Right atrium auricular region (tissue), 2 donors: Measurements from ENCODE around the gene FAHD1. TPM values are rescaled to one million over a fixed set of nuclear protein-coding genes. Genes with fewer than 3 reads are reported as not detected.

ENCODE experiments used
- DNase-seq: peaks from one replicate; pipeline ENCODE4 v3.0.0-alpha.2; 2019; ENCODE audit warnings: low spot score
- H3K27ac ChIP-seq, 2 donors: fragments of 200-600 bp; sonication (generic); 1 replicate in 1 of 2; 2 replicates in 1 of 2; pipeline ENCODE4 v1.5.1; 2016 to 2019
- H3K27me3 ChIP-seq, 2 donors: fragments of 200-600 bp; sonication (generic); one replicate each; pipeline versions ENCODE4 v1.5.1 to v1.6.0; 2017 to 2019
- H3K36me3 ChIP-seq: fragments of 200-600 bp; sonication (generic); one replicate; pipeline ENCODE4 v1.5.1; 2016
- H3K4me1 ChIP-seq, 2 donors: fragments of 200-600 bp; sonication (generic); one replicate each; pipeline versions ENCODE4 v1.5.1 to v1.6.0; 2017 to 2019
- H3K4me3 ChIP-seq, 2 donors: fragments of 200-600 bp; sonication (generic); 1 replicate in 1 of 2; 2 replicates in 1 of 2; pipeline ENCODE4 v1.5.1; 2017 to 2019; ENCODE audit warnings: mild to moderate bottlenecking in 1 of 2, moderate library complexity in 1 of 2
- H3K9me3 ChIP-seq, 2 donors: fragments of 200-600 bp; sonication (generic); one replicate each; pipeline ENCODE4 v1.5.1; 2019
- CTCF ChIP-seq, 2 donors: fragments of 200-600 bp; sonication (generic); IDR thresholded peaks; one replicate each; pipeline ENCODE4 v1.5.1; 2019; ENCODE audit warnings: antibody characterized with exemption in 2 of 2
- total RNA-seq, 2 donors: library from RNA; depleted of rRNA; stranded (reverse); fragments of >200 nt; gene quantifications; one replicate each; pipeline ENCODE4 v1.1.0, GENCODE V29; 2016

The FAHD1 gene
- total RNA-seq, 2 donors from 2014 or later = 35.8 to 59.3 TPM

GRCh38 chr16:1791256-1791942 lies 35.6 kb upstream of the FAHD1 start:
- DNase-seq = no peak
- no peak overlapping the region for H3K4me3 ChIP-seq
- H3K9me3 ChIP-seq = no peaks in the 10 kb centered on the region
- H3K4me1 ChIP-seq = no peaks in the 10 kb centered on the region
- peaks cover 23% of the 10 kb centered on the region for H3K36me3 ChIP-seq
- TF ChIP-seq CTCF (IDR thresholded peaks at IDR 0.05) = no peak
- H3K27ac ChIP-seq = no peak overlapping the region
- no peaks in the 10 kb centered on the region for H3K27me3 ChIP-seq

GRCh38 chr16:1791943-1792812 lies 34.8 kb upstream of the FAHD1 start:
- Histone ChIP-seq H3K4me3 (no peak overlapping the region), H3K27ac (no peak overlapping the region), H3K4me1 (no peaks in the 10 kb centered on the region), H3K27me3 (no peaks in the 10 kb centered on the region), H3K36me3 (peaks cover 15% of the 10 kb centered on the region), H3K9me3 (no peaks in the 10 kb centered on the region)
- TF ChIP-seq CTCF (IDR thresholded peaks at IDR 0.05) = no peak
- no peak for DNase-seq

GRCh38 chr16:1792836-1793577 lies 34.0 kb upstream of the FAHD1 start:
- no peaks in the 10 kb centered on the region for H3K9me3 ChIP-seq
- no peak overlapping the region for H3K4me3 ChIP-seq
- H3K27ac ChIP-seq = no peak overlapping the region
- no peak for DNase-seq
- TF ChIP-seq CTCF (IDR thresholded peaks at IDR 0.05) = no peak
- no peaks in the 10 kb centered on the region for H3K4me1 ChIP-seq
- no peaks in the 10 kb centered on the region for H3K27me3 ChIP-seq
- peaks cover 14% of the 10 kb centered on the region for H3K36me3 ChIP-seq

- H3K27ac ChIP-seq = no peak within 1 kb of the TSS
- H3K9me3 ChIP-seq = no peaks in the 10 kb centered on the region
- no peaks in the 10 kb centered on the region for H3K27me3 ChIP-seq
- no peak for TF ChIP-seq CTCF (IDR thresholded peaks at IDR 0.05)
- H3K4me1 ChIP-seq = no peaks in the 10 kb centered on the region
- peaks cover 12% of the 10 kb centered on the region for H3K36me3 ChIP-seq
- no peak within 1 kb of the TSS for H3K4me3 ChIP-seq
- DNase-seq = no peak
These were observed 33.3 kb upstream of the FAHD1 start, which contains the start of gene IGFALS for GRCh38 chr16:1793578-1794220. TSS of gene IGFALS (minus strand) at chr16:1793705. CDS start at chr16:1793652, 53 bp downstream.

GRCh38 chr16:1794221-1794871 lies 32.7 kb upstream of the FAHD1 start:
- no peak for DNase-seq
- H3K36me3 ChIP-seq = peaks cover 5% of the 10 kb centered on the region
- H3K27me3 ChIP-seq = no peaks in the 10 kb centered on the region
- no peak for TF ChIP-seq CTCF (IDR thresholded peaks at IDR 0.05)
- H3K4me3 ChIP-seq = no peak overlapping the region
- H3K27ac ChIP-seq = no peak overlapping the region
- H3K4me1 ChIP-seq = no peaks in the 10 kb centered on the region
- H3K9me3 ChIP-seq = no peaks in the 10 kb centered on the region
